GM19467 (cell line): ENCODE measurements around the gene FAM50A.
"Not testable (repeated sequence)": the region's sequence is repeated elsewhere in the genome, so short reads cannot be mapped to it uniquely, and the experiment has no call there.

Experiments
- ATAC-seq: cut with Tn5 transposase; IDR thresholded peaks from one replicate; pipeline ENCODE4 v1.9.1; 2021; ENCODE audit warnings: mild to moderate bottlenecking, moderate library complexity; ENCODE audit not compliant: unreplicated experiment

The FAM50A gene, protein sequence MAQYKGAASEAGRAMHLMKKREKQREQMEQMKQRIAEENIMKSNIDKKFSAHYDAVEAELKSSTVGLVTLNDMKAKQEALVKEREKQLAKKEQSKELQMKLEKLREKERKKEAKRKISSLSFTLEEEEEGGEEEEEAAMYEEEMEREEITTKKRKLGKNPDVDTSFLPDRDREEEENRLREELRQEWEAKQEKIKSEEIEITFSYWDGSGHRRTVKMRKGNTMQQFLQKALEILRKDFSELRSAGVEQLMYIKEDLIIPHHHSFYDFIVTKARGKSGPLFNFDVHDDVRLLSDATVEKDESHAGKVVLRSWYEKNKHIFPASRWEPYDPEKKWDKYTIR

DNA sequence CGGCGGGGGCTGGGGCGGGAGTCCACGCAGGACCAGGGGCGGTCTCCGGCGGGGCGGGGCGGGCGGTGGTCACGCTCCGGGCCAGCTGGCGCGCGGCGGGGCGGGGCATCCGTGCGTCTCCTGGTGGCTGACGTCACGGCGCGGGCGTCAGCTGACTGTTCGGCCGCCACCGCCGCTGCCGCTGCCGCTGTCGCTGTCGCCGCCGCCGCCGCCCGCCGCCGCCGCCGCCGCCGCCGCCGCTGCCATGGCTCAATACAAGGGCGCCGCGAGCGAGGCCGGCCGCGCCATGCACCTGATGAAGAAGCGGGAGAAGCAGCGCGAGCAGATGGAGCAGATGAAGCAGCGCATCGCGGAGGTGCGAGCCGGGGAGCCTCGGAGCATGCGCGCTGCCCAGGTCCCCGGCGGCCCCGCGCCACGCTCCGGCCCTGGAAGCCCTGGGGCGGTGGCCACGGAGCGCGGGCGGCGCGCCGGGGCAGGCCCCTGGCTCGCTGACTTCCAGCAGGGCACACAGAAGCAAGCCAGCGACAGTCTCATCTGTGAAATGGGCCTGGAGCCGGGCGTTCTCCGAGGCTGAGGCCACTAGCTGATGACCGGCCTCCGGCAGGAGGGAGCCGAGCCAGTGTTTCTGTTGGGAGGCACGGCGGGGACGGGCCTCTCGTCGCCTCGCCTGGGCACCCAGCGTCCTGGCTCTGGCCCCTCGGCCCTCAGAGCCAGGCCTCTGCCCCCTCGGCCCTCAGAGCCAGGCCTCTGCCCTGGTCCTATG lies at the start of gene FAM50A:
FAM50A (plus strand) TSS at position 150 of the 763 bp plus-strand sequence; CDS start at position 245, 95 bp downstream.
- ATAC-seq: peak; percentile 50

DNA sequence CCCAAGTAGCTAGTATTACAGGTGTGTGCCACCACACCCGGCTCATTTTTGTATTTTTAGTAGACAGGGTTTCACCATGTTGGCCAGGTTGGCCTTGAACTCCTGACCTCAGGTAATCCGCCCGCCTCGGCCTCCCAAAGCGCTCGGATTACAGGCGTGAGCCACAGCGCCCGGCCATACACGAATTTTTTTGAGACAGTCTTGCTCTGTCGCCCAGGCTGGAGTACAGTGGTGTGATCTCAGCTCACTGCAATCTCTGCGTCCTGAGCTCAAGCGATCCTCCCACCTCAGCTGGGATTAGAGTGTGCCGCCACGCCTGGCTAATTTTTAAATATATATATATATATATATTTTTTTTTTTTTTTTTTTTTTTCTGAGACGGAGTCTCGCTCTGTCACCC lies 47.6 kb upstream of the FAM50A start:
- ATAC-seq: not testable (repeated sequence)

DNA sequence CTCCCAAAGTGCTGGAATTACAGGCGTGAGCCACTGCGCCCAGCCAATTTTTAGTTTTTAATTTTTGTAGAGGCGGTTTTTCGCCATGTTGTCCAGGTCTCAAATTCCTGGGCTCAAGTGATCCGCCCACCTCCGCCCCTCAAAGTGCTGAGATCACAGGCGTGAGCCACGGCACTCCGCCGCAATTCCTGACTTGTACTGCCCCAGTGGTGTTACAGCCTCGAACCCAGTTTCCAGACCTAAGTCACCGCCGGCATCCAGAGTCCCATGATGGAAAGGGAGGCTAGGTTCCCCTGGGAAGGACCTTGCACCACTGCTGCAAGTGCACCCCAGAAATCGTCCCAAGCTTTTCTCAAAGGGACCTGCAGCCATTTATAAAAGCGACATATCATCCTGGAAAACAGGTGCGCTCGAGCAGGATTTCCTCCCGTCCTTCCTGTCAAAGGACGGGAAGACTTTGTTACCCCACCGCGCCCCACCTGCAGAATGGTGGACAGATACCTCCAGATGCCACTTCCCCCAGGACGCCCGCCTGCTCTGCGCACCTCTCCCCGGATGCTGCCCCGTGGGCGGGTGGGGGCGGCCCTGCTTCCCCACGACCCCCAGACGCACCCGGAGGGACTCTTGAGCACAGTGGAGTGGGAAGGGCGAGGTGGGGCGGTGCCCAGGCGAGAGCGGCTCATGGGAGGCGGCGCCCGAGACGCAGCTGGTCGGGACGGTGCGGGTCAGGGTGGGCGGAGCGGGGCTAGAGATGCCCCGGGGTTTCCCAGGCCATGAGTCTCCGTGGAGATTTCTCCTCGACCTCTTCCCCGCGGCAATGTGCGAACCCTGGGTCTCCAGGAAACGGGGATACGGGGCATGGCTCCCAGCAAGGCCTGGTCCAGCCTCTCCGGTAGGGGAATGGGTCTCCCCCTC lies 46.7 kb upstream of the FAM50A start:
- peak; percentile 36 for ATAC-seq

DNA sequence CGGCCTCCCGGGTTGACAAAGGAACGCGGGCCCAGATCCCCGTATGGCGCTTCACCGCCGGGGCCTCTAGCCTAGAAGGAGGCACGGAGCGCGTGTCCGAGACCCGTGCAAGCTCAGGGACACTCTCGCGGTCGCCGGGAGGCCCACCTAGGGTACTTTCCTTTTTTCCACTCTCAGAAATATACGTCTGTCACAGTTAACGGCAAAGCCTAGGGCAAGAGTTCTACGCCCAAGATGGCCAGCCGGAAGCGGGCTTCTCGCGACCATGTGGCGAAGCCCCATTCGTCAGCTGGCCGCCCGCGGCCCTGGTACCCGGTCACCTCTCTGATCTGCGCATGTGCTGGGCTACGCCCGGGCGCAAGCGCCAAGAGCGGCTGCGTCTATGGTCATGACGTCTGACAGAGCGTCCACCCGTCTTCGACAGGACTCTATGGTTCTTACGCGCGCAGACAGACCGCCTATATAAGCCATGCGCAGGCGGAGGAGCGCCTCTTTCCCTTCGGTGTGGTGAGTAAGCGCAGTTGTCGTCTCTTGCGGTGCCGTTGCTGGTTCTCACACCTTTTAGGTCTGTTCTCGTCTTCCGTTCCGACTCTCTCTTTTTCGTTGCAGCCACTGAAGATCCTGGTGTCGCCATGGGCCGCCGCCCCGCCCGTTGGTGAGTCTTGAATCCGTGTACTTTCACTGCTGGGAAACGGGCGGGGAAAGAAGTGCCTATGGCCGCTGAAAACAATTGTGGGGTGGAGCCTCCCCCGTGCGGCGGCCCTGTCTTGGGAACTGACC lies 45.9 kb upstream of the FAM50A start, which contains the start of gene RPL10:
RPL10 (plus strand) TSS at position 490 of the 780 bp plus-strand sequence; CDS start at position 633, 143 bp downstream.
- peak; percentile 70 for ATAC-seq

DNA sequence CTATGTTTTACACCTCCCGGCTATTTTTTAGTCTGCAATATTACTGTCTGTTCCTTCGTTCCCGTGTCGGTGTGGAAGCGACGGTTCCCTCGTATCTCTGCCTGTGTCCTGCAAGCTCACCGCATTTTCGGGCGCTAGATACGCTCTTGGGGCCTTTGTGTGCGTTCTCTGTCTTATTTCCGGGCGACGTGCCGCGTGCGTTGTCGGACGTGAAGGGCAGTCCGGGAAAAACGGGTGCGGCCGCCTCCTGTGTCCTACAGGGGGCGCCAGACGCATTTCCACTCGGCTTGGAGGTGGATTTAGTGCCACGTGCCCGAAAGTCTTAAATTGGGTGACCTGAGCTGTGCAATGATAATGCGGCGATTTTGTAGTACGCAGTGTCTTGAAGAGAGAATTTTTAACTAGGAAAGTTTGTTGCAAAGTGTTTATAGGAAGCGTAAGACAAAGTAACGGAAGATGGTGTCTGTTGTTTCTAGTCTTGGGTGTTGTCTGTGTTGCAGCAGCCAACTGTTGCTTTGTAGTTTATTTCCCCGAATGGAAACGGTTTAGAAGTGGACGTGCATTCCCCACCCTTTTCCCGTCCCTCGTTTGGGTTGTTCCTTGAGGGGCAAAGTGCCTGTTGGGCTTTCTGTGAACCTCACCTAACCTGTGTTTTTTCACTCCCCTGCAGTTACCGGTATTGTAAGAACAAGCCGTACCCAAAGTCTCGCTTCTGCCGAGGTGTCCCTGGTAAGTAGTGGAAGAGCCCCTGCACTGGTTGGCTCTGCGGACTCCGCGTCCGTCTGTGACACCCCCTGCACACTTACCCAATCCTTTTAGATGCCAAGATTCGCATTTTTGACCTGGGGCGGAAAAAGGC lies 45.0 kb upstream of the FAM50A start:
- ATAC-seq: no peak

DNA sequence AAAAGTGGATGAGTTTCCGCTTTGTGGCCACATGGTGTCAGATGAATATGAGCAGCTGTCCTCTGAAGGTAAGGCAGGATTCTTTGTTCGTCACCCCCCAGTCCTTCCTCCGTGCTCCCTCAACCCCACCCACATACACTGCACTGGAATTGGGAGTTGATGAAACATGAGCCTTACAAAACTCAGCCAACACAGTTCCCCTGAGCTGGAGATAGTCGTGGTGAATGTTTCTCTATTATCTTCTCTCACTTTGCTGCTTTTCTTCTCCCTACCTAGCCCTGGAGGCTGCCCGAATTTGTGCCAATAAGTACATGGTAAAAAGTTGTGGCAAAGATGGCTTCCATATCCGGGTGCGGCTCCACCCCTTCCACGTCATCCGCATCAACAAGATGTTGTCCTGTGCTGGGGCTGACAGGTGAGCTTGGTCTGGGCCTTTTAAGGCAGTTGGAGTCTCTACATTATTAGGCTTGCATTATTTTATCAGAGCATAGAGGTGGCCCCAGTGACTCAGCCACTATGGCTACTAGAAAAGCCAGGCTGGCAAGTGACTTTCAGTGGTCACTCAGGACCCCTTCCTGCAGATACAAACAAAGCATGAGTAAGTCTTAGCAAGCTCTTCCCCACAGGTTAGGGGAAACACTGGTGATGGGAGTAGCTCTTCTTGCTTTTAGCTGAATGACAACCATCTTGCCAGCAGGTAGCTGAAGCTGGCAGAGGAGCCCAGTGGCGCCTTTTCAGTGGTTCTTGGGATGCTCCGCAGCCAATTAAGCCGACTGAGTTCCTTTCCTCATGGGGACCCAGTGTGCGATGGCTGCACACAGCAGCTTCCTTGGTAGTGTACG lies 44.2 kb upstream of the FAM50A start:
- ATAC-seq: no peak

DNA sequence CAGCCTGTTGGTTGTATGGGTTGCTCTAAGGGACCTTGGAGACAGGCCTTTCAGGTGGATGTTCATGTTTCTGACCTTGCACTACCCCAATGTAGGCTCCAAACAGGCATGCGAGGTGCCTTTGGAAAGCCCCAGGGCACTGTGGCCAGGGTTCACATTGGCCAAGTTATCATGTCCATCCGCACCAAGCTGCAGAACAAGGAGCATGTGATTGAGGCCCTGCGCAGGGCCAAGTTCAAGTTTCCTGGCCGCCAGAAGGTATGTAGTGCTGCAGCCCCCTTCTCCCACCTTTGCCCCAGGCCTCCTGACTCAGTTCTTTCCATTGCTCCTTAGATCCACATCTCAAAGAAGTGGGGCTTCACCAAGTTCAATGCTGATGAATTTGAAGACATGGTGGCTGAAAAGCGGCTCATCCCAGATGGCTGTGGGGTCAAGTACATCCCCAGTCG lies 43.5 kb upstream of the FAM50A start:
- ATAC-seq: not testable (repeated sequence)

DNA sequence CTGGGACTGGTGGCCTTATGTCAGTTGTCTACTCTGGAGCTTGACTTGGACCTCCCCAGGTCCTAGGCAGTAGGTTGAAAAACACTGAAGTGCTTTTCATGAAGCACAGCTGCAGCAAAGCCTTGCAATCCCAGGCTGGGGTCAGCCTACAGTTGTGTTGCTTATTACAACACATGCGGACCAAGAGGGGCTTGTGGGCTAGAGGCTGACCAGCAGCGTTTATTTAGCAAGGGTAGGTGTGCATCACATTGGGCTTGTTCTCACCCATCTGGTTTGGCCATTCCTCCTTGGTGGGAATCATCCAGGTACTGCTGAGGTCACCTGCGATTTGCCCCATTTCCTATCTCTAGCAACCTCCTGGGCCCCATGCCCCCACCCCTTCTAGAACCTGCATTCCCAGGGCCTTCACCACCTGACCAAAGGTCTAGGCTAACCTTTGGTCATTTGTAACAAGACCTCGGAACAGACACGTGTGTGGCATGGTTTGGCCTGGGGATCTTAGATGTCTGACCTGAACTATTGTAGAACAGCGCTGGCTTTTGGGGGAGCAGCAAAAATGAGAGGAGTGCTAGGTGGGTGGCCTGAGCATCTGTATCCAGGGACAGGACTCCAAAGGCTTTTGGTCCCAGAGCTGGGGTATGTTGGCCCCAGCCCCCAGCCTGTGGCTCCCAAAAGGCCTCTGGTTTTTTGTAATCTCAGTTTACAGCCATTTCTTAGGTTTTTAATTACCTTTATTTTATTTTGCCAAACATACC lies 42.7 kb upstream of the FAM50A start:
- no peak for ATAC-seq

DNA sequence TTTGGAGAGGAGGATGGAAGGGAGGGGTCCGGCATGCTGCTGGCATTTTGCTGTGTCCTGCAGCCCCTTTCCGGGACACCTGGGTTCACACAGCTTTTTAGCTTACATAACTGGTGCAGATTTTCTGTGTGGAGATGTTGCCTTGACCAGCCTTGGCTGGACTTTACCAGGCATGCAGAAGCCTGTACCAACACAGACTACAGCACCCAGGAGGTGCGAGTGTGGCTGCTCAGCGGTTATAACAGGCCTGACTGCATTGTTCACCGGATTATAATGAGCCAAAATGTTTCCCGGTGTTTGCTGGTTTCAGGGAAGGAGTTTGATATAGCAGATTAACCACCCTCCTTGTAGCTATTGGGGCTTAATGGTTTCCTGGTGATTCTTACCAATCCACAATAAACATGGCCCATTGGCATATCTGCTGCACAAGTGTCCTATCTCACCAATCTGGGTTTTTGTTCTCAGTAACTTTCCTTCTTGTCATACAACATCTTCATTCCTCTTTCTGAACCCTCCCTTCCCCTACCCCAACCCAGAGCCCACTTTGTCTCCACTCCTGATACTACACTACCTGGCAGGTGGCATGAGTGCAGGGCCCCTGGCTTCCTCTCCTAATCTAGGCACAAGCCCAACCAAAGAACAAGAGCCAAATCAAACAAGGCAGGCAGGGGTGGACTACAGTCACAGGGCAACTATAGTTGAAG lies 41.9 kb upstream of the FAM50A start:
- no peak for ATAC-seq

DNA sequence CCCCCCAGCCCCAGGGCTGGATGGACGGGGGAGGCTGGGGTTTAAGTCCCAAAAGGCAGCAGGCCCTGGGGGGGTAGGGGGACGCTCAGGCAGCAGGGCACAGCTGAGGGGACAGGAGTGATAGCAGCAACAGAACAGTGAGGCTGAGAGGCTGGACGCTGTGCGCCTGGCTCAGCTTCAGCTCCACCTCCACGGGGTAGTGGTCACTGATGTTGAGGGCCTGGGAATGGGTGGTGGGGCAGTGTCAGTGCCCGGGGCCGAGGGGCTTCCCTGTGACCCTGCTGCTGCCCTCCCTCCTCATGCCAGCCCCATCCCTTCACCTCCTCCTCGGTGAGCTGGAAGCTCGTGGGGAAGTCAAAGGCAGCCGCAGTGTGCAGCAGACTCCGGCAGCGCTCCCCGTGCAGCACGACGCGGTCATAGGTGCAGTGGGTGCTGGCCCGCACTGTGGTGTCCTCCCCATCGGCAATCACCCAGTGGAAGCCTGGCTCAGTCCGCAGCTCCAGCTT lies 41.3 kb upstream of the FAM50A start:
- no peak for ATAC-seq

DNA sequence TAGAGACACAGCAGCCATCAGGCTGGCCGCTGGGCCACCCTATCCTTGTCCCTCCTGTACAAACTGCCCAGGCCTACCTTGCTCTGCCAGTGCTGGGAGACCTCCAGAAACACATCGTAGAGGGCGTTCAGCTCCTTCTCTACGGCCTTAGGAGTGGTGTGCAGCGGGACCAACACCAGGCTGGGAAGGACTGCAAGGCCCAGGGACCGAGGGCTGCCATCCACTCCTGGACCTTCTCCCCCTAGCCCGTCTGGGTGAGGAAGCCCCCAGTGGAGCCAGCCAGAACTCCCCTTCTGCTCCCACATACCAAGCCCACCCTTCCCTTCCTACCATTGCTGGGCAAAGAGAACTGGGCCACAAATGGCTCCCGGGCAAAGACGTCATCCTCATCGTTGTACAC lies 40.7 kb upstream of the FAM50A start:
- no peak for ATAC-seq

DNA sequence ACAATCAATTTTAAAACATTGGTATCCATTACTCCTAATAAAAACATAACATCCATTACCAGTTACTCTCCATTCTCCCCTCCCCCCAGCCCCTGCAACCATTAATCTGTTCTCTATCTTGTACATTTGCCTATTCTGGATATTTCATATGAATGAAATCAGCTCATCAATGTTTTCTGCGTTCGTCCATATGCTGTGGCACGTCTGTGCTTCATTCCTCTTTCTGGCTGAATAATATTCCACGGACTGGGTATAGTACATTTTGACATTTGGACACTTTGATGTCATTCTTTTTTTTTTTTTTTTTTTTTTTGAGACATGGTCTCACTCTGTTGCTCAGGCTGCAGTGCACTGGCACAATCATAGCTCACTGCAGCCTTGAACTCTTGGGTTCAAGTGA lies 40.1 kb upstream of the FAM50A start:
- no peak for ATAC-seq

DNA sequence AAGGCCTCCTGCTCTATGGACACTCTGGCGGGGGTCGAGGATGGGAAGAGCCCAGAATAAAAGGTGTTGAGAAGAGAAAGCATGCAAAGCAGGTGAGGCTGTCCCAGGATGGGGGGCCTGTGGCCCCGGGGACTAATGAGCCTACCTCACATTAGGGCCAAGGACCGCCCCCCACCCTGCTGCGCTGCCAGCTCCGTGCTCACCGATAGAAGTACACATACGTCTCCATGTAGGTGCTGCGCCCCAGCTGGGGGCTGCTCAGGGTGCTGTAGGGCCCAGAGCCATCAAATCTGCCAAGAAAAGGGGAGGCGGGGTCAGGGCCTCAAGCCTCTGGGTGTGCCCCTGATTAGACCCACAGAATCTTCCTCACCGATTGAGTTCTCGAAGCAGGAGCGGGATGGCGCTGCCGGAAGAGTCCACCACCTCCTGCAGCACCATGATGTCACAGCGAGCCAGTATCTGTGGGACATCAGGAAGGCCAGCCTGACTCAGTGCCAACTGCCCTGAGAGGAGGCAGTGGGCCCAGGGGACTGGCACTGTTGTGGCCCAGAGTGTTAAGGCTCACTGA lies 39.2 kb upstream of the FAM50A start:
- no peak for ATAC-seq

DNA sequence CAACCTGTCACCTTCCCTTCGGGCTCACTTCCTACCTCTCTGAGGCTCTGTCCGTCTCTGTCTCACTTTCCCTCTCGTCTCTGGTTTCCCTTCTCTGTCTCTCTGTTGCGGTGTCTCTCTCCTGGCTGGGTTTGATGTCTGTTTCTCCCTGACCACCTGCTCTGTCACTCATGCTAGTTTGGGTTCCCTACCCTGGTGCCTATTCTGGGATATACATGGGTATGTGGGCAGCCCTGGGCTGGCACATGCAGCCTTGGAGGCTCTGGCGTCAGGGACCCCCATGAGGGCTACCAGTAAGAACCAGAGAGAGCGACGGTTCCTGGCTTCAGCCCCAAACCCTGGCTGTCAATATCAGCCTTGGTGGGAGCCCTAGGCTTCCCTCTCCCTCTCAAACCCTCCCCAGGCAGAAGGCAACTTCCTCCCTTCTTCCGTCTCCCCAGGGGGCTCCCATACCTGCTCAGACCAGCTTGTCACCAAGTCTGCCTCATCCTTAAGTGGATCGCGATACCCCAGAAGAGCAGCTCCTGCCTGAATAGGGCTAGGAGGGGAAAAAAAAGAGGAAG lies 35.2 kb upstream of the FAM50A start:
- ATAC-seq: no peak

DNA sequence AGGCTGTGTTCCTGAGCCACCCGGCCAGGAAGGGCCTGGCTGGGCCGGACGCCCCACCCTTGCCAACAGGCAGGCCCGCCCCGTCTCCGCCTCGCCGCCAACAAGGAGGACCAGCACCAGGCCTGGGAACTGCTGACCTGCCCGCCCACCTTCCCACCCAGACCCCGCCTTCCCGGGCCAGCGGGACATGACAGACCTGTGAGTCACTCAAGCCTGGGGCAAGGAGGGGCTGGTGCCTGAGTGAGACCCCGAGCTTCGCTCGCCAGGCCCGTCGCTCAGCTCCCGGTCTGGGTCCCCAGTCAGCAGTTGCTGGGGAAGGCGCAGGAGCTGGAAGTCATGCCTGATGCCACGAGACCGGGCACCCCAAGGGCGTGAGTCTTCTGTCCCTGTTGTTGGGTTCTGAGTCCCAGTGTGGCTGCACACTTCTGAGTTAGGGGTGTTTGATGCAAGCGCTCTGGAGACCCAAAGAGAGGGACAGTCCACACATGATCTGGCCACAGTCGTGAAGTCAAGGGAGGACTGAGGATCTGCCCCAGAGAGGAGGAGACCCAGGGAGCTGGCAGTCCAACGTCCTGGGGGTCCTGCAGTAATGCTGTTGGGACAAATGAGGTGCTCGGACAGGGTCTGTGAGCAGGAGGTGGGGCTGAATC lies 34.6 kb upstream of the FAM50A start, which contains the start of gene DNASE1L1:
DNASE1L1 (minus strand) TSS at position 33 of the 650 bp plus-strand sequence. CDS start 3,686 bp downstream, outside the sequence.
- no peak for ATAC-seq

DNA sequence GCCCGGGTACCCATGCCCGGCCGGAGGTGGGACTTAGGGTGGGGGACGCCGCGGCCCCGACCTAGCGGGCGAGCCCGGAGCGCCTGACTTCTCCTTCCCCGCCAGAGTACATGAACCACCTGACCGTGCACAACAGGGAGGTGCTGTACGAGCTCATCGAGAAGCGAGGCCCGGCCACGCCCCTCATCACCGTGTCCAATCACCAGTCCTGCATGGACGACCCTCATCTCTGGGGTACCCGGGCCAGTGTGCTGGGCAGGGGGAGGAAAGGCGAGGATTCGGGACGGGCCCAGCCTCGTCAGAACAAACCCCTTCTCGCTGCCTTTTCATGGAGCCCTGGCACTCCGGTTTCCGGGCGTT lies 32.0 kb upstream of the FAM50A start:
- no peak for ATAC-seq
